ENCODE data around the gene PRXL2A. TPM values are rescaled to one million over a fixed set of nuclear protein-coding genes. Genes with fewer than 3 reads are reported as not detected.
"Not testable (repeated sequence)": the region's sequence is repeated elsewhere in the genome, so short reads cannot be mapped to it uniquely, and the experiment has no call there.

Gene PRXL2A
- 57.5 and 121 TPM in 2 replicates for total RNA-seq

GRCh38 chr10:80408242-80409101 lies at the start of gene PRXL2A:
Gene PRXL2A (plus strand): TSS chr10:80408551. CDS start chr10:80420468, 11,917 bp downstream.
- DNase-seq (ENCODE audit: low read depth): no peak

DNA sequence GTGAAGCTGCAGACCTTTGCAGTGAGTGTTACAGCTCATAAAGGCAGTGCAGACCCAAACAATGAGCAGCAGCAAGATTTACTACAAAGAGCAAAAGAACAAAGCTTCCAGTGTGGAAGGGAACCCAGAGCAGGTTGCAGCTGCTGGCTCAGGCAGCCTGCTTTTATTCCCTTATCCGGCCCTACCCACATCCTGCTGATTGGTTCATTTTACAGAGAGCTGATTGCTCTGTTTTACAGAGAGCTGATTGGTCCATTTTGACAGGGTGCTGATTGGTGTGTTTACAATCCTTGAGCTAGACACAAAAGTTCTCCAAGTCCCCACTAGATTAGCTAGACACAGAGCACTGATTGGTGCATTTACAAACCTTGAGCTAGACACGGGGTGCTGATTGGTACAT lies 49.4 kb upstream of the PRXL2A start:
- not testable (repeated sequence) for DNase-seq (ENCODE audit: low read depth)

DNA sequence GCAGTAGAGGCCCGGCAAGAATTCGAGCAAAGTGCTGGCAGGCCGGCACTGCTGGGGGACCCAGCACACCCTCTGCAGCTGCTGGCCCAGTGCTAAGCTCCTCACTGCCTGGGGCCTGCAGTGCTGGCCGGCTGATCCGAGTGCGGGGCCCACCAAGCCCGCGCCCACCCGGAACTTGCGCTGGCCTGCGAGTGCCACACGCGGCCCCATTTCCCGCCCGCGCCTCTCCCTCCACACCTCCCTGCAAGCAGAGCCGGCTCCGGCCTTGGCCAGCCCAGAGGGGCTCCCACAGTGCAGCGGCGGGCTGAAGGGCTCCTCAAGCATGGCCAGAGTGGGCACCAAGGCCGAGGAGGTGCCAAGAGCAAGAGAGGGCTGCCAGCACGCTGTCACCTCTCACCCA lies 48.7 kb upstream of the PRXL2A start:
- no peak for DNase-seq (ENCODE audit: low read depth)

DNA sequence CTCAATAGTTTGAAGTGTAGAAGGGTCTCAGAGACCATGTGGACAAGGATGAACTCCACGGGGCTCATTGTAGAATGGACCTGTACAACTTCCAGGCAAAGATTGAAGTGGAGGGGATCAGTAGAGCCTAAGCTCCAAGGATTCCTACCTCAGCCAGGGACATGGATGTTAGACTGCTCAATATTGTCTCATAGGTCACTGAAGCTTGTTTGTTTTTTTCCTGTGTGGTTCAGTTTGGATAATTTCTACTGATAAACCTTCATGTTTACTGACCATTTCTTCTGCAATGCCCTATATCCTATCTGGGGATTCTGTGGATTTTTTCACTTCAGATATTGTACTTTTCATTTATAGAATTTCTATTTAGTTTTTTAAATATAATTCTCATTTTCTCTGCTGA lies 42.8 kb upstream of the PRXL2A start:
- DNase-seq (ENCODE audit: low read depth): no peak

GRCh38 chr10:80371467-80371866 lies 36.9 kb upstream of the PRXL2A start:
- no peak for DNase-seq (ENCODE audit: low read depth)

- DNase-seq (ENCODE audit: low read depth): no peak
Observed at GRCh38 chr10:80372675-80373074, 35.7 kb upstream of the PRXL2A start.

DNA sequence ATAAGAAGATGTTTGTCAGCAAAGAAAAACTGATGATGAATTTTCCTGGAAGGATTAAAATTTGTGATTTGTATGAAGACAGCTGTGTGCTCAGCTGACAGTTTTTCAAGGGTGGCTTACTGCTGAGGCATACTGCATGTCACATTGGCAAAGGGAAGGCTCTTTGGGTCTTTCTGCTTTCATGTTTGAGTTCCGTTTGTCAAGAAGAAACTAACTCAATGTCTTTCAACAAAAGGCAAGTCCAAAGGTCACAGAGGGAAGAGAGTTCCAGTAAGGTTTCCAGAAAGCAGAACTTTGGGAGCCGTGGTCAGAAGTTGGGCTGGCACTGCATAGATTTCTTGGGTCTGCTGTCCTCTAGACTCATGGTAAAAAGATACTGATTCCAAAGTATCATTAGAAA lies 34.8 kb upstream of the PRXL2A start:
- no peak for DNase-seq (ENCODE audit: low read depth)

GRCh38 chr10:80379701-80380100 lies 28.6 kb upstream of the PRXL2A start:
- DNase-seq (ENCODE audit: low read depth): no peak

- no peak for DNase-seq (ENCODE audit: low read depth)
Observed at GRCh38 chr10:80380185-80380584, 28.2 kb upstream of the PRXL2A start.

DNA sequence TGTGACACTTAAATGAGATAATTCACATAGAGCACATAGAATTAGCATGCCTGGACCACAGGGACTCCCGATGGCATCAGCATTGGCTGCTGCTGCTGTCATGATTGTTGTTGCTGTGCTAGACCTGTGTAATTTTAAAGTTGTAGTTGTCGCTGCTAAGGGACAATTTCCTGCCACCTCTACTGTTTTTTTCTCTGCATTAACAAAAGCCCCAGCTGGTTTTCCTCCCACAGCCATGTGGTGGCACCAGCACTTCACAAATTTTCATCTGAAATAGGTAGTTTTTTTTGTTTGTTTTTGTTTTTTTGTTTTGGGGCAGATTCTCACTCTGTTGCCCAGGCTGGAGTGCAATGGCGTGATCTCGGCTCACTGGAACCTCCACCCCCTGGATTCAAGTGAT lies 25.4 kb upstream of the PRXL2A start:
- DNase-seq (ENCODE audit: low read depth): peak; percentile 49

GRCh38 chr10:80390740-80391139 lies 17.6 kb upstream of the PRXL2A start:
- DNase-seq (ENCODE audit: low read depth): no peak

- DNase-seq (ENCODE audit: low read depth): no peak
Observed at GRCh38 chr10:80392250-80392649, 16.1 kb upstream of the PRXL2A start.

DNA sequence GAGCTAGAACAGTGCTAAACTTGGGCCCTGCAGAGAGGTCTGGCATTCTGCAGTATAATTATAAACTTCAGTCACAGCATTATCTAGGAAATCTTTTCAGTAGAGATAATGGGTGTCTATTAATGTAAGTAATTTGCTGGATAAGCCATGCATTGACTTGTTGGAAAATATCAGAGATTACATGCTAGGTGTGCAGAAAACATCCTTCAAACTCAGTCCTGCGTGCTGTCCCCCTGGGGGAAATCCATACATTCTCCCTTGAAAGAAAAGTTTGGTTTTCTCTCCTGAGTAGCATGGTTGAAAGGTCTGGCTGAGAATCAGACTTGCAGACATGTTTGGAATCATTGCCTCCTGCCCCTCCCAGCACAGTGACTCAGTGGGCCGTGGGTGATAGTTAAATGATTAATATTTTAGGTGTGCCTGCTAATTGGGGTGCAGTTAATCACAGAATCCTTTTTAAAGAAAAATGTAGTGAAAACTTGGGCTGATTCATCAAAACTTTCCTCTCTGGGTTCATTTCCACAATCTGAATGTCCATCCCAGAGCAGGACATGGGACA lies 13.9 kb upstream of the PRXL2A start:
- no peak for DNase-seq (ENCODE audit: low read depth)

DNA sequence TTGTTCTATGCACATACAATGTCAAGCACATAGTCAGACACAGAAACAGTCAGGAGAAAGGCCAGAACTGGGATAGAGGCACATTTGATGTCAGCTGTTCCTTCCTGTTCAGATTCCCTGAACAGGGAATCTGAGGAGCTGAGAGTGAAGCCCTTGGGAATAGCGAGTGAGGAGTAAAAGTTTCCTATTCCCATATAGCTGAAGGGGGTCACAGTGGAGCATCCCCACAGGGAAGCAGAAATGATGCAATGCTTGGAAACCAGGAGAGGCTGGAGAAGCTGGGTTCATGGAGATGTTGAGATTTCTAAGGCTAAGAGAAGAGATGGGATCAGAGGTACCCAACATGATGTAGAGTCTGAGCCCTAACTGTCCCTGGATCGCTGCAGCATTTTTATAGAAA lies 11.3 kb upstream of the PRXL2A start:
- DNase-seq (ENCODE audit: low read depth): no peak

- DNase-seq (ENCODE audit: low read depth): no peak
Observed at GRCh38 chr10:80400136-80400804, 8.1 kb upstream of the PRXL2A start.

- no peak for DNase-seq (ENCODE audit: low read depth)
Observed at GRCh38 chr10:80405035-80405434, 3.3 kb upstream of the PRXL2A start.

DNA sequence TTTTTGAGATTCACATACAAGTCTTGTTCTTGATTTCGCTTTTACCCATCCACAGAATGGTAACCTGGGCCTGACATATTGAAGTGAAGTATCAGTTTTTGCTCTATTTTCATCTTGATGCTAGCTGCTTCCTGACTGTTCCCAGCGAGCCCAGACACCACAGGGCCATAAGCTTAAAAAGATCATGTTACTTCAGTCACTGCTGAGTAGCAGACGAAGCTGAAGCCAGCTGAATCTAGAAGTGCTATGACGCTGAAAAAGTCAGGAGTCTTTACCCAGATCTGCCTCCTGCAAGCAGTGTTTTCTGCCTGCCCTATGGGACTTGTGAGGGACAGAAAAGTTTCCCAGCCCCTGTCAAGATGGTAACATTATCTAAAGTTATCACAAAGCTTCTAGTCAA lies 2.7 kb upstream of the PRXL2A start:
- DNase-seq (ENCODE audit: low read depth): no peak

GRCh38 chr10:80406204-80406603 lies 2.1 kb upstream of the PRXL2A start:
- DNase-seq (ENCODE audit: low read depth): no peak

- DNase-seq (ENCODE audit: low read depth): peak; percentile 60
Observed at GRCh38 chr10:80407812-80408241, 524 bp upstream of the PRXL2A start.

- DNase-seq (ENCODE audit: low read depth): no peak
Observed at GRCh38 chr10:80409121-80409520, 770 bp downstream of the PRXL2A start.

GRCh38 chr10:80410122-80410521 lies 1.8 kb downstream of the PRXL2A start:
- DNase-seq (ENCODE audit: low read depth): no peak

DNA sequence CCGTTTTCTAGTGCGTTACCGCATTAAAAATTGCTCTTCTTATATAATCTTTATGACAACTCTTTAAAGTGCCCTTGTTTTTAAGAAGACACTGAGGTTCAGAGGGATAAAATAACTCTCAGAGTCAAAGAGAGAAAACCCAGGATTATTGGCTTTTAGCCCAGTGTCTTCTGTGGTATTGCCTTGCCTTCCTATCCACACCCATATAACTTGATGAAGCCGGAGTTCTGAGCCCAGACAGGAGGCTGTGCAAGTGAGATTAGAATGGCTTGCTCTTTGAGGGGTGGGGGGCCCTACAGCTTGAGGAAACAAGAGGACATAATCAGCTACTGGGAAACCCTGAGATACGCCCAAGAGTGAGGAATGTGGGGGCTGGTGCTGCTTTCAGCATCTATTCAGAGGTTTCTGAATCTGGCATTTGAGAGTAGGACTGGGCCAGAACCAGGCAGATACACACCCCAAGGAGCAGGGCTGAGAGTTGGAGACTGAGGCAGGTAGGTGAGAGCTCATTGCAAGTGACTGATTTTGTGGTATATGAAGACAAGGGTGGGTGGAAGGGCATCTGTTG lies 2.3 kb downstream of the PRXL2A start:
- DNase-seq (ENCODE audit: low read depth): no peak

GRCh38 chr10:80411267-80411668 lies 2.9 kb downstream of the PRXL2A start:
- DNase-seq (ENCODE audit: low read depth): peak; percentile 79

Measured in renal cortical epithelial cell (primary cell).